ENCODE measurements around the gene RAB27B.

DNA sequence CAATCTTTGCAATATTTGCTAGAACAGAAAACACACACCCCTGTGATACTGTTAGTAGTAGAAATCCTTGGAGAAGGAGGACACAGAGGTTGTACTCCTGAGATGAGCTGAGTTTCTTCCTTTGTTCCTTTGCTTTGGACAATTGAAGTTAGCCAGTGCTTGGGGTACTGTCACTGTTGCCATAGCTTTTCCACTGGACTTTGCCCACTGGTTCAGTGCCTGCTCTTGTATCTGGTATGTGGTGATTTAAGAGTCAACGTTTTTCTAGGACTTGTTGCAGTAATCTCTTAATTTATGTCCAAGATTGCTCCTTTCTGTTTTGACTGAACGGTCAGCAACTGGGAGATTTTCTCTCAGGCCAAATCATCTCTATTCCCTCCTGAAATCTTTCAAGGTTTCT, 26.1 kb upstream of the RAB27B start:
- TF ChIP-seq, protein P1, sequence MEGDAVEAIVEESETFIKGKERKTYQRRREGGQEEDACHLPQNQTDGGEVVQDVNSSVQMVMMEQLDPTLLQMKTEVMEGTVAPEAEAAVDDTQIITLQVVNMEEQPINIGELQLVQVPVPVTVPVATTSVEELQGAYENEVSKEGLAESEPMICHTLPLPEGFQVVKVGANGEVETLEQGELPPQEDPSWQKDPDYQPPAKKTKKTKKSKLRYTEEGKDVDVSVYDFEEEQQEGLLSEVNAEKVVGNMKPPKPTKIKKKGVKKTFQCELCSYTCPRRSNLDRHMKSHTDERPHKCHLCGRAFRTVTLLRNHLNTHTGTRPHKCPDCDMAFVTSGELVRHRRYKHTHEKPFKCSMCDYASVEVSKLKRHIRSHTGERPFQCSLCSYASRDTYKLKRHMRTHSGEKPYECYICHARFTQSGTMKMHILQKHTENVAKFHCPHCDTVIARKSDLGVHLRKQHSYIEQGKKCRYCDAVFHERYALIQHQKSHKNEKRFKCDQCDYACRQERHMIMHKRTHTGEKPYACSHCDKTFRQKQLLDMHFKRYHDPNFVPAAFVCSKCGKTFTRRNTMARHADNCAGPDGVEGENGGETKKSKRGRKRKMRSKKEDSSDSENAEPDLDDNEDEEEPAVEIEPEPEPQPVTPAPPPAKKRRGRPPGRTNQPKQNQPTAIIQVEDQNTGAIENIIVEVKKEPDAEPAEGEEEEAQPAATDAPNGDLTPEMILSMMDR (conservative IDR thresholded peaks at IDR 0.05 in 1 of 2, IDR thresholded peaks at IDR 0.05 in 1 of 2; ENCODE audit: extremely low read depth in 1 of 2, insufficient read depth in 1 of 2, low read depth in 1 of 2, low read length in 2 of 2): no peak
- no peak for TF ChIP-seq EZH2 (IDR thresholded peaks at IDR 0.05; ENCODE audit: borderline replicate concordance, low read length)

Measured in mammary epithelial cell (primary cell).